Measurements from ENCODE around the gene GNAL.
"Not testable (repeated sequence)": the region's sequence is repeated elsewhere in the genome, so short reads cannot be mapped to it uniquely, and the experiment has no call there.

Gene GNAL

DNA sequence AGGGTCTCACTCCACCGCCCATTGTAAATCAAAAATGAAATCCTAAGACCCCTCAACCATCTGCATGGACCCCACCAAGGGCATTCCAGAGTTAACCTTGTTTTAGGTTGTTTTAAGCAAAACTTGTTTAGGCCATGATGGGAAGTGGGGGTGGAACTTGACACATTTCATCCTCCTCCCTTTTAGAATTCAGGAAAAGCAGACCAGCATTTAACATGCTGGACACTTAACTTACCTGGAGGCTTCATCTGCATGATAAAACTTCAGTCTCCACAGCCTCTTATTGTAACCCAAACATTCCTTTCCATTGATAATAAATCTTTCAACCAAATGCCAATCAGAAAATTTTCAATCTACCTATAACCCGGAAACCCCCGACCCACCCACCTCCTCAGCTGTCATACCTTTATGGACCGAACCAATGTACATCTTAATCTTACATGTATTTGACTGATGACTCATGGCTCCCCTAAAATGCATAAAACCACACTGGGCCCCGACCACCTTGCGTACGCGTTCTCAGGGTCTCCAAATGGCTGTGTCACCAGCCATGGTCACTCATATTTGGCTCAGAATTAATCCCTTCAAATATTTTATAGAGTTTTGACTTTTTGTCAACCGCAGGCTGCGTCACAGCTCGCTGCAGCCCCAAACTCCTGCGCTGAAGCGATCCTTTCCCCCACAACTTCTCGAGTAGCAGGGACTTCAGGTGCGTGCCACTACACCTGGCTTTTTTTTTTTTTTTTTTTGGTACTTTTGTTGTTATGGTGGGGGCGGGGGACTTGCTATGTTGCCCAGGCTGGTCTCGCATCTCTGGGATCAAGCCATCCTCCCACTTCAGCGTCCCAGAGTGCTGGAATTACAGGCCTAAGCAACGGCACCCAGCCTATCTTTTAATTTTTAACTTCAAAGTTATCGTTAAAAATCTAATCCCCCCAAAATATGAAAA lies 218.1 kb downstream of the GNAL start:
- DNase-seq (ENCODE audit: low spot score), result no peak

DNA sequence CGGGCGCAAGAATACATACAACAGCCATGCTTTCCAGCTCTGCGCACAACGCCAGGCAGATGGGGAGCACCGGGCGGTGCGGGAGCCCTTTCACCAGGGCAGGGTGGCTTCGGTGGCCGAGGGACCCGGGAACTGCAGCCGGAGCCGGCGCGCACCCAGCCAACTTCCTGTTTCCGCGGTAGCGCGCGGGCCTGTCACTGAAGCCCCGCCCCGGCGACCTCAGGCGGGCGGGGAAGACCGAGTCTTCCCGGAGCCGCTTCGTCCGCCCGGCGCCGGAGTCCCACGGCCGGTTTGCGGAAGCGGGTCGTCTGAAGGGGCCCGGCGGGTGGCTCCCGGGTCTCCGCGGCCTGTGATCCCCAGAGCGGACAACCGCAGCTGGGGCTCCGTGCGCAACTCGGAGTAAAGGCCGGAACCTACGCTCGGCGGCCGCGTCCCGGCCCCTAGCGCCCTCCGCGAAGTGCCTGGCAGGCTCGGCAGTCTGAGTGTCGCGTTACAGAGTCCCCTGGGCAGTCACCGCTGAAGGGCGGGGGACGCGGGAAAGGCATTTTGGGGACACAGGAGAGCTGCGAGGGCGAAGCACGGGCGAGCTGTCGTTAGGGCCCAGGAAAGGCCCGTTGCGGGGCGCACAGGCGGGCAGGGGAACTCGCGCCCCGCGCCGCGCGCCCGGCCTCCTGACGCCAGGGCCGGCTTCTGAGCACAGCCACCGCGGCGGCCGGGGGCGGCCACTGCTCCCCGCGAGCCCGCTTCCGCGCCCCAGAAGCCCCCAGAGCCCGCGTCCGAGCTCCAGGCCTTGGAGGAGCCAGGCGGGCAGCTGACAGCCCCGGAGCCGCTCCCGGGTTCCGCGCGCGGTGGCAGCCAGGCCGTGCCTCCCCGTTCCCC lies 219.4 kb downstream of the GNAL start, which contains the start of gene MPPE1:
MPPE1 (minus strand) TSS at position 136 of the 879 bp plus-strand sequence. CDS start 11,053 bp downstream, outside the sequence.
- peak; percentile 85 for DNase-seq (ENCODE audit: low spot score)

DNA sequence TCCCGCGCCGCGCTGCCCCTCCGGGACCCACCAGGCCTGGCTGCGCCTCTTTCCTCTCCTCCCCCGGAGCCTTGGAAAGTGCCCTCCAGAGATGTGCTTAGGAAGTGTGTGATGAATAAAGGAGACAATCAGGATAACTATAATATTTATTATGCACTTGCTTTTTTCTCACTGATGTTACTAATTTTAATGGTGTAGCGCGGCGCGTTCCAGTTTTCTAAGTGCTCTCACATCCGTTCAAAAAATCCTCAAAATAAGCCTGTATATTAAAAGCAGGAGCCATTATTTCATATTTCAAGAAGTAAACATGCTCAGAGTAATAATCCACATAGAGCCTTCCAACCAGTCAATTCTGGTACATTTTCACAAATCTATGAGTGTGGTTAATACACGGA lies 220.0 kb downstream of the GNAL start:
- peak; percentile 24 for DNase-seq (ENCODE audit: low spot score)

DNA sequence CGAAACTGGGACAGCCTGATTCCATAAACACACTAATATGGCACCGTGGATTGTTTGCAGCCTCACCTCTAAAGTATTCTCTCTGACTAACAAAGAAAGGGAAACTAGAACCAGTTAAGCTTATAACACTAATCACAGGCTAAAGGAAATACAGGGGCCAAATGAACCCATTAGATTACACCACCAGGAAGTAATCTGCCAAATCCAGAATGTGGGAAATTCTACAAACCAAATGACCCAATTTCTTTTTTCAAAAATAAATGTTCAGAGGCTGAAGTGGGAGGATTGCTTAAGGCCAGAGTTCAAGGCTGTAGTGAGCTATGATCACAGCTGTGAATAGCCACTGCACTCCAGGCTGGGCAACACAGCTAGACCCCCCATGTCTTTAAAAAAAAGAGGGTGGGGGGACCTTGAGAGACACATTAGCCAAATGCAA lies 220.5 kb downstream of the GNAL start:
- peak; percentile 28 for DNase-seq (ENCODE audit: low spot score)

DNA sequence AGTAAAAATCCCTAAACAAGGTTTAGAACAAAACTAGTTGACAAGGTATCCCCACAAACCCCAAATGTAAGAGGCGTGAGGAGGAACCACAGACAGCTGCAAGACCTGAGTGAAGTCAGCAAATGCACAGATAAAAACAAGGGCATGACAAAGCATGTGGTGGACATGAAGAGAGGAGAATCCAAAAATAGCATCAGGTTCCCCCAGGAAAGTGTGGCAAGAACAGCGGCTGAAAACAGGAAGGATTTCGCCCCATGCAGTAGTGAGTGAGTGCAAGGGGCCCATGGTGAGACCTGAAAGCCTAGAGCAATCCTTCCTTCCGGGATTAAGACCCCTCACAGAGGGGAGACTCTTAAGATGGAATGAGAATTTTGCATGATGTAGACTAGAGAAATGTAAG lies 227.8 kb downstream of the GNAL start:
- not testable (repeated sequence) for DNase-seq (ENCODE audit: low spot score)

DNA sequence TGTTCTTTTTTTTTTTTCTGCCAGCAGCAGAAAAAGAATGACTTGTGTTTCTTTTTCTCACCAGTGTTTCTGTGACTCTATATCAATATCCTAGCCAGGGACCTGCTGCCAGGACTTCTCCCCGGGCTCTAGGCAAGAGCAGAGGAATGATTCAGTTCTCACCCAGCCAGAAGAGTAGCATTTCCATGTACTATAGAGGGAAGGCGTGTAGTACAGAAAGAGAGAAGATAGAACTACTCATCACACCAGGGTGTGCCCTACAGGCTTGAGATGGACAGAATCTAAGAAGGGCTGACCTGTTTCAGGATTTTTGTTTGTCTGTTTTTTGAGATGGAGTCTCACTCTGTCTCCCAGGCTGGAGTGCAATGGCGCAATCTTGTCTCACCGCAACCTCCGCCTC lies 230.5 kb downstream of the GNAL start:
- DNase-seq (ENCODE audit: low spot score), result not testable (repeated sequence)

DNA sequence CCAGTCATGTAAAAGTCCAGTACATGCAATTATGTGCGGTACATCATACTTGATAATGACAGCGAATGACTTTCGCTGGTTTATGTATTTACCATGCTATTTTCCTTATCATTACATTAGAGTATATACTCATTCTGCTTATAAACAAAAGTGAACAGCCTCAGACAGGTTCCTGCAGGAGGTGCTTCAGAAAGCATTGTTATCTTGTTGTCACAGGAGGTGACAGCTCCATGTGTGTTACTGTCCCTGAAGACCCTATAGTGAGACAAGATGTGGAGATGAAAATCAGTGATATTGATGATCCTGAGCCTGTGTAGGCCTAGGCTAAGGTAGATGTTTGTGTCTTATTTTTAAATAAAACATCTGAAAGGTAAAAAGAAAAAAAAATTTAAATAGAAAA lies 234.4 kb downstream of the GNAL start:
- no peak for DNase-seq (ENCODE audit: low spot score)

DNA sequence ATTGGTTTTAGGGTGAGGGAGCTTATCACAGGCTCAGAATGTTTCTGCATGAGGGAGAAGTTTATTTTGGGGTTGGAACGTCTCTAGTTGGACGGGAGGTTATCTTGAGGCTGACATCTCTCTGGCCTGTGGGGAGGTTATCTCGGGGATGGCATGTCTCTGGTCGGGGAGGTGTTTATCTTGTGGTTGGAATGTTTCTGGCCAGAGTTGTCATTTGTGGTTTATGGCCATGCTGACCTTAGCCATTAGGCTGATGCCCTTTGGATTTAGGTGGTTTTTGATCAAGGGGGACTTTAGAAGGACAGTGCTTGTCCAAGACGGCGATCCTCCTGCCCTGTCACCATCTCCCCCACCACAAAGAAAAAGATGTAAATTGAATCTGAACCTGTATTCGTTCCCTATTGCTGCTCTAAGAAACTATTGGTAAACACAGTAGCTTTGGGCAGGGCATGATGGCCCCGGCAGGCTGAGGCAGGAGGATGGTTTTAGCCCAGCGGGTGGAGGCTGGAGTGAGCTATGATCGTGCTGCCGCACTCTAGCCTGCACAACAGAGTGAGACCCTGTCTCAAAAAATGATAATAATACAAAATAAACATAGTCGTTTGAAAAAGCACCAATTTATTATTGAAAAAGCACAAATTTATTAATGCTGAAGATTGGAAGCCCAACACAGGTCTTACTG lies 236.9 kb downstream of the GNAL start:
- DNase-seq (ENCODE audit: low spot score), result no peak

DNA sequence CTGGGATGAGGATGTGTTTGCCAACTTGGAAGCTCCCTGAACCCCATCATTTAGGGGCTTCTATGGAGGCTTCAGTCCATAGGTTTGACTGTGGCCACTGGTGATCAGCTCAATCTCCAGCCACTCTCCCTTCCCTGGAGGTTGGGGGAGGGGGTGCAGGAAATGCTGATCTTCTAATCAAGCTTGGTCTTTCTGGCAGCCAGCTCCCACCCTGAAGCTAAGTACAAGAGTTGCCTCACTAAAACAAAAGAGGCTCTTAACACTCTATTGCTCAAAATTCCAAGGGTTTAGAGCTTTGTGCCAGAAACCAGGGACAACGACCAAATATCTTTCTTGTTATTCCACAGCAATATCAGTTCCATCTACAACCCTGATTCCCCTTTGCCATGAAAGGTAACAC lies 238.4 kb downstream of the GNAL start:
- no peak for DNase-seq (ENCODE audit: low spot score)

DNA sequence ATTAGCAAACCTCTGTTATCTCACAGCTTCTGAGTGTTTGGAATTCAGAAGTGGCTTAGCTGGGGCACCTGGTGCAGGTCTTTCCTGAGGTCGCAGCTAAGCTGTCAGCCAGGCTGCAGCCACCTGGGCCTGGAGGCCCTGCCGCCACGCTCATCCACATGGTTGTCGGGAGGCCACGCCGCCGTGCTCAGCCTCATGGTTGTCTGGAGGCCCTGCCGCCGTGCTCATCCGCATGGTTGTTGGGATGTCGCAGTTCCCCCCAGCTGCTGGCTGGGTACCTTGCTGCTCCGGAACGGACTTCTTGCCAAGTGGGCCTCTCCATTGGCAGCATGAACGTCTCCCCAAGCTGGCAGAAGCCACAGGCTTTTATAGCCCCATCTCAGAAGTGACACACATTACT lies 243.3 kb downstream of the GNAL start:
- no peak for DNase-seq (ENCODE audit: low spot score)

Data from pons (tissue), 1 donor.